Ascending aorta (tissue), 2 donors: ENCODE results near the gene CEP76. TPM values are rescaled to one million over a fixed set of nuclear protein-coding genes. Genes with fewer than 3 reads are reported as not detected.

Experiments used
- DNase-seq, 2 donors: peaks; one replicate each; pipeline ENCODE4 v3.0.0-alpha.2; 2019; ENCODE audit warnings: low spot score in 2 of 2
- H3K27ac ChIP-seq, 2 donors: fragments of 200-600 bp; sonication (generic); one replicate each; pipeline ENCODE4 v1.5.1; 2016 to 2017; ENCODE audit warnings: mild to moderate bottlenecking in 1 of 2
- H3K27me3 ChIP-seq: fragments of 200-600 bp; sonication (generic); one replicate; pipeline ENCODE4 v1.5.1; 2017
- H3K36me3 ChIP-seq, 2 donors: fragments of 200-600 bp; sonication (generic); one replicate each; pipeline ENCODE4 v1.5.1; 2016
- H3K4me1 ChIP-seq, 2 donors: fragments of 200-600 bp; sonication (generic); one replicate each; pipeline ENCODE4 v1.5.1; 2016 to 2017; ENCODE audit warnings: mild to moderate bottlenecking in 1 of 2
- H3K4me3 ChIP-seq, 2 donors: fragments of 200-600 bp; sonication (generic); one replicate each; pipeline ENCODE4 v1.5.1; 2016 to 2017; ENCODE audit warnings: mild to moderate bottlenecking in 1 of 2
- H3K9me3 ChIP-seq, 2 donors: fragments of 200-600 bp; sonication (generic); one replicate each; pipeline ENCODE4 v1.5.1; 2016
- CTCF ChIP-seq, 3 experiments: fragments of 200-600 bp in 2 of 3; fragments of 450-650 bp in 1 of 3; sonication (generic) in 2 of 3; IDR thresholded peaks; one replicate each; pipeline ENCODE4 v1.5.1; 2016 to 2019; ENCODE audit warnings: antibody characterized with exemption in 3 of 3, mild to moderate bottlenecking in 1 of 3, moderate library complexity in 1 of 3
- intact Hi-C: fragments of 100-400 bp; cut with DNase I; formaldehyde crosslinking; loops from one replicate; pipeline ENCODE4 v1.15.1; 2023
- total RNA-seq: library from RNA; depleted of rRNA; stranded (reverse); fragments of >200 nt; gene quantifications from one replicate; pipeline ENCODE4 v1.1.0, GENCODE V29; 2016

Gene CEP76
- total RNA-seq, 1 donor from 2014 or later = 10.3 TPM

DNA sequence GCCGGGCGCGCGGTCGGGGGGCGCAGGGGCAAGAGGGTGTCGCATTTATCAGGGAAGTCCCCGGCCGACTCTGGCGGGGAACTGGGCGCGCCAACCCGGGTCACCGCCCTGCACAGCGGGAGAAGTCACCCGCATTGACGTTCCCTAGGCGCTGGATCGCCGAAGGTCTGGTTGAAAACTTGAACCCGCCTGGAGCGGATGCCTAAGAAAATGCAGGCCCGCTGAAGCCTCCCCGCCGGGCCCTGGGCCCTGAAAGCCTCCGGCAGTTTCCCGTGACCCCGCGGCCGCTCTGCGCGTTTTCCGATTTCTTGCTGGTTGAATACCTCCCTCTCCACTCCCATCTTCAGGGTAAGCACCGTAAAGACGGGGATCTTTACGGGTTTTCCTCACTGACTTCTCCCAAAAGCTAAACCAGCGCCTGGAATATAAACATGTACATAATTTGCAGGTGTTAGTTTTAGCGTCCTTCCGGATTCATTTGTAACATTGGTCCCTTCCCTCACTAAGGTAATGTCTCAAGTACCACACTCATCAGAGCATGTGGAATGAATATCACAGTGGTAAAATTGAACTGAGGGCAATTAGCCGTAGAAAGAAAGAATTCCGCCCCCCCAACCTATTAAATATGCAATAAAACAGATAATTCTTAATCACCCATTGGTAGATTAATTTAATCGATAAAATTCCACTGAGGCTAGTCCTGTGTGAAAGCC, 43.9 kb downstream of the CEP76 start:
- no peak for DNase-seq
- no peaks in the 10 kb centered on the region for H3K9me3 ChIP-seq
- peak overlapping the region; percentile 91 to 94 for H3K4me3 ChIP-seq
- TF ChIP-seq CTCF (IDR thresholded peaks at IDR 0.05) = no peak
- H3K4me1 ChIP-seq = peaks cover 0 to 19% of the 10 kb centered on the region in 2 donors
- H3K36me3 ChIP-seq = peaks cover 0 to 2% of the 10 kb centered on the region in 2 donors
- peak overlapping the region; percentile 99 to 100 for H3K27ac ChIP-seq
- H3K27me3 ChIP-seq = no peaks in the 10 kb centered on the region
- intact Hi-C loops = loop anchor here (1.0 to 5.0 kb wide), 5 partner anchors 61 to 386 kb away; partner anchors contain the start of gene AFG3L2

DNA sequence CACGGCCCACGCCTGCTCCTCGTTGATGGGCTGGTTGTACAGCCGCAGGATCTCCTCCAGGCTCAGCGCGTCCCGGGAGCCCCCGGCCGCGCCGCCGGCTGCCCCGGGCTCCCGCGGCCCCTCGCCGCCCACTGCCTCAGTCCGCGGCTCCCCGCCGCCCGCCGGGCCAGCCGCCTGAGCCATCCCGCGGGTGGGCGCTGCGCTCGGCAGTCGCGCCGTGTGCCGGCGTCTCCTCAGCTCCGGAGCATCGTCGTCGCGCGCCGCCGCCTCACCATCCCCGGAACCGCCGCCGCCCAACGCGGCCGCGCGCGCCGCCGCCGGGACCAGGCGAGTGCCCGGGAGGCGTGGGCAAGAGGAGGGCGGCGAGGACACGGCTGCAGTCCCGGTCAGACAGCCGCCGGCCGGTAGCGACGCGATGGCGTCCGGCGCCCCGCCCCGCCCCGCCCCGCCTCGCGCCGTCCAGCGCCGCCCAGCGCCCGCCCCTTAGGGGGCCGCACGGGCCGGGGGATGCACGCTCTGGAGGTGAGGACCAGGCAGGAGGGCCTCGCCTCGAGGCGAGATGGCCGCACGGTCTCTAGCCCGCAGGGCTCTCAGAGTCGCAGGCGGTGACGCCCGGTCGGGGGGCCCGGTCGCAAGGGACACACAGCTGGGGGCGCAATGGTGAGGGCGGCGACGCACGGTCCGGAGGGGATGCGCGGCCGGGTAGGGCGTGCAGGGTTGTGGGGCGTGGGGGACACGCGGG, 44.7 kb downstream of the CEP76 start, which contains the start of gene SPIRE1:
Gene SPIRE1, minus strand, starts transcription at position 424 of the 742 bp plus-strand sequence. Its CDS starts 241 bp downstream, at position 183.
- H3K4me3 ChIP-seq = peak within 1 kb of the TSS; percentile 91 to 94
- peak in 1 of 3 experiments; percentile 7 for TF ChIP-seq CTCF (IDR thresholded peaks at IDR 0.05)
- peaks cover 0 to 22% of the 10 kb centered on the region in 2 donors for H3K4me1 ChIP-seq
- H3K9me3 ChIP-seq = no peaks in the 10 kb centered on the region
- H3K27ac ChIP-seq = peak within 1 kb of the TSS; percentile 99 to 100
- peak in 1 of 2 donors; percentile 86 for DNase-seq
- no peaks in the 10 kb centered on the region for H3K27me3 ChIP-seq
- intact Hi-C loops = loop anchor here (1.0 to 5.0 kb wide), 7 partner anchors 61 to 386 kb away; partner anchors contain the start of genes AFG3L2 and PRELID3A
- H3K36me3 ChIP-seq = no peaks in the 10 kb centered on the region

DNA sequence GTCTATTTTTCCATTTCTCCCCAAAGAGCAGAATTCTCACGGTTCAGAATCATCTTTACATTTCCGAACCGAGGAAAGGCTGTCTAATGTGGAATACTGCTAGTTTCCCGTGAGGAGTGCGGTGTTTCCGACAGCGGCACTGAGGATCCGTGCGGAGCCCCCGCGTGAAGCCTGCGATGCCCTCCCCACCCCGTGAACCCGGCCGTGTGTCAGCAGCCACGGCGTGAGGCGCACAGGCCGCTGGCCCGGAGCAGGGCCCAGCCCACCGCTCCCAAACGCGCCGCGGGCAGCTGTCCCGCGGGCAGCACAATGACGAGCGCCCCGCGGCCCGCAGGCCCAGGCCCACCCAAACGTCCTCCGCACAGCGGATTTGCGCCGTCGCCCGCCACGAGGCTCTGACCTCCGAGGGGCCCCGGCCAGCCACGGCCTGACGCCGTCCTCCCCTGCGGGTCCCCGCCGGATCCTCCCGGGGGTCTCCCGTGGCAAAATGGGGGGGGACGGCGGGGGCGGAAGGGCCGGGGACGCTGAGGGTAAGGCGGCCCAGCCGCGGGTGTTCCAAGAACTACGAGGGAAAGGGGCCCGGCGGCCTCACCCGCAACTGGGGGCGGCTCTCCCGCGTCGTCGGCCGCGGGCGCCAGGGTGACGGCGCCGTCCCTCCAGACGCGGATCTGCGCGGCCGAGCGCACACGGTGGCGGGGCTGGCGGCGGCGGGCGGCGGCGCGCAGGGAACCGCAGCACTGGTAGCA, 45.4 kb downstream of the CEP76 start:
- Histone ChIP-seq H3K27ac (peak overlapping the region; percentile 99 to 100), H3K27me3 (no peaks in the 10 kb centered on the region), H3K9me3 (no peaks in the 10 kb centered on the region), H3K4me3 (peak overlapping the region; percentile 91 to 94), H3K36me3 (no peaks in the 10 kb centered on the region), H3K4me1 (peaks cover 0 to 27% of the 10 kb centered on the region in 2 donors)
- no peak for TF ChIP-seq CTCF (IDR thresholded peaks at IDR 0.05)
- peak in 1 of 2 donors; percentile 73 for DNase-seq
- intact Hi-C loops = loop anchor here (1.0 to 5.0 kb wide), 6 partner anchors 60 to 385 kb away; partner anchors contain the start of gene PRELID3A

DNA sequence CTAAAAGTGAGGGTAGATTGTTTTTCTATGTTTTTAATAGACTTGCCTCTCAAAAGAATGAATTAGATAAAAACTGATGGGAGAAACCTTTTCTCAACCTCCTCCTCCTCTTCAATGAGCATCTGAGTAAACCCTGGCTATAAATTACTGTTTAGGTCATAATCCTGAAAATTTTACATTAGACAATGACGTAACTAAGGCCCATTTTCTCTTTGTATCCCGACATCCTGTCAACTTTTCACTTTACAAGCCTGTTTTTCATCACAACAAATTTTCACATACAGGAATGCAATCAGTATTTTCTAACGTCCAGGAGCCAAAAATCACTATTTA, 46.0 kb downstream of the CEP76 start:
- Histone ChIP-seq H3K36me3 (no peaks in the 10 kb centered on the region), H3K4me1 (peaks cover 0 to 28% of the 10 kb centered on the region in 2 donors), H3K27me3 (no peaks in the 10 kb centered on the region), H3K27ac (peak overlapping the region; percentile 99 to 100), H3K4me3 (peak overlapping the region; percentile 91 to 94), H3K9me3 (no peaks in the 10 kb centered on the region)
- TF ChIP-seq CTCF (IDR thresholded peaks at IDR 0.05) = no peak
- DNase-seq = no peak
- intact Hi-C loops = loop anchor here (2.0 to 5.0 kb wide), 5 partner anchors 59 to 384 kb away; no protein-coding TSS in a partner anchor

DNA sequence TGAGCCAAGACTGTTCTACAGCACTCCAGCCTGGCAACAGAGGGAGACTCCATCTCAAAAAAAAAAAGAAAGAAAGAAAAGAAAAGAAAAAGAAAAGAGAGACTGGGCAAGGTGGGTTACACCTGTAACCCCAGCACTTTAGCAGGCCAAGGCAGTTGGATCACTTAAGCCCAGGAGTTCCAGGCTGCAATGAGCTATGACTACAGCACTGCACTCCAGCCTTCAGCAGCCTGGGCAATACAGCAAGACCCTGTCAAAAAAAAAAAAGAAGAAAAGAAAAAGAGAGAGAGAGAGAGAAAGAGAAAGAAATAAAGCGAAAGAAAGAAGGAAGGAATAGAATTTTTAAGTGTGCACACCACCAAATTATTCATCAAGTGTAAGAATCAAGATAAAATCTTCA, 47.6 kb downstream of the CEP76 start:
- intact Hi-C loops = loop anchor here (5.0 kb wide), 4 partner anchors 58 to 383 kb away; no protein-coding TSS in a partner anchor
- Histone ChIP-seq H3K9me3 (no peaks in the 10 kb centered on the region), H3K4me3 (no peak overlapping the region), H3K27me3 (no peaks in the 10 kb centered on the region), H3K36me3 (no peaks in the 10 kb centered on the region), H3K27ac (peak overlapping the region in 1 of 2 donors; percentile 99), H3K4me1 (peaks cover 0 to 33% of the 10 kb centered on the region in 2 donors)
- no peak for TF ChIP-seq CTCF (IDR thresholded peaks at IDR 0.05)
- no peak for DNase-seq
